ENCODE data around the gene NEK9. TPM values are rescaled to one million over a fixed set of nuclear protein-coding genes. Genes with fewer than 3 reads are reported as not detected.

NEK9 gene
- total RNA-seq, 1 experiment from 2014 or later = 40.7 TPM

- H3K27me3 ChIP-seq (ENCODE audit: control insufficient read depth, insufficient read depth, low read length) = no peaks in the 10 kb centered on the region
- no peaks in the 10 kb centered on the region for H3K4me1 ChIP-seq (ENCODE audit: control insufficient read depth, insufficient read depth, low read length)
- DNase-seq (ENCODE audit: low read depth, low spot score) = no peak
- intact Hi-C loops (cut with micrococcal nuclease; ENCODE audit: unreplicated experiment) = loop anchor here (10.0 kb wide), 1 partner anchor 137 kb away; no protein-coding TSS in a partner anchor
- no peaks in the 10 kb centered on the region for H3K36me3 ChIP-seq (ENCODE audit: control insufficient read depth, insufficient read depth, low read length)
- no peaks in the 10 kb centered on the region for H3K9me3 ChIP-seq (ENCODE audit: control insufficient read depth, insufficient read depth, low read depth, low read length)
- ChIA-PET CTCF (interaction anchor here (0.6 kb wide), 1 partner anchor 18 kb away, joined by 5 read pairs; no protein-coding TSS in a partner anchor), POLR2A (interaction anchor here (0.6 kb wide), 1 partner anchor 39 kb away, joined by 4 read pairs; no protein-coding TSS in a partner anchor)
- no peak overlapping the region for H3K4me3 ChIP-seq (ENCODE audit: low read depth in 2 of 2, low read length in 2 of 2)
- no TSS peak for BruUV-seq (replicated peaks)
- no peak overlapping the region for H3K27ac ChIP-seq (ENCODE audit: low read length)
- in situ Hi-C loops (cut with HindIII; ENCODE audit: low pct_unique_long_range_greater_than_20kb, low sequenced_read_pairs) = no loop called here
- ATAC-seq = no peak
- TF ChIP-seq TCF7L2 (IDR thresholded peaks at IDR 0.05; ENCODE audit: low read depth, low read length) = no peak
- TF ChIP-seq CTCF (IDR thresholded peaks at IDR 0.05) = no peak
- TF ChIP-seq REST (IDR thresholded peaks at IDR 0.05; ENCODE audit: insufficient read depth in 1 of 2, low read depth in 2 of 2, low read length in 1 of 2) = no peak
- TF ChIP-seq POLR2AphosphoS5 (IDR thresholded peaks at IDR 0.05; ENCODE audit: low read depth, low read length) = no peak
- TF ChIP-seq SIN3A (IDR thresholded peaks at IDR 0.05; ENCODE audit: borderline replicate concordance, insufficient read depth, low read depth, low read length) = no peak
Observed at GRCh38 chr14:75081660-75082229, 45.1 kb downstream of the NEK9 start.

GRCh38 chr14:75079521-75079920, 47.3 kb downstream of the NEK9 start:
- no peak for ATAC-seq
- intact Hi-C loops (cut with micrococcal nuclease; ENCODE audit: unreplicated experiment) = no loop called here
- H3K4me1 ChIP-seq (ENCODE audit: control insufficient read depth, insufficient read depth, low read length) = no peaks in the 10 kb centered on the region
- H3K27ac ChIP-seq (ENCODE audit: low read length) = no peak overlapping the region
- no peaks in the 10 kb centered on the region for H3K27me3 ChIP-seq (ENCODE audit: control insufficient read depth, insufficient read depth, low read length)
- DNase-seq (ENCODE audit: low read depth, low spot score) = no peak
- H3K4me3 ChIP-seq (ENCODE audit: low read depth in 2 of 2, low read length in 2 of 2) = no peak overlapping the region
- no peaks in the 10 kb centered on the region for H3K36me3 ChIP-seq (ENCODE audit: control insufficient read depth, insufficient read depth, low read length)
- TF ChIP-seq CTCF (IDR thresholded peaks at IDR 0.05) = no peak
- TF ChIP-seq REST (IDR thresholded peaks at IDR 0.05; ENCODE audit: insufficient read depth in 1 of 2, low read depth in 2 of 2, low read length in 1 of 2) = no peak
- TF ChIP-seq TCF7L2 (IDR thresholded peaks at IDR 0.05; ENCODE audit: low read depth, low read length) = no peak
- no peak for TF ChIP-seq SIN3A (IDR thresholded peaks at IDR 0.05; ENCODE audit: borderline replicate concordance, insufficient read depth, low read depth, low read length)
- no peak for TF ChIP-seq POLR2AphosphoS5 (IDR thresholded peaks at IDR 0.05; ENCODE audit: low read depth, low read length)
- no TSS peak for BruUV-seq (replicated peaks)
- H3K9me3 ChIP-seq (ENCODE audit: control insufficient read depth, insufficient read depth, low read depth, low read length) = no peaks in the 10 kb centered on the region
- CTCF ChIA-PET = no interaction called here
- in situ Hi-C loops (cut with HindIII; ENCODE audit: low pct_unique_long_range_greater_than_20kb, low sequenced_read_pairs) = no loop called here
- POLR2A ChIA-PET = interaction anchor here (0.5 to 0.6 kb wide), 2 partner anchors 64 to 502 kb away, joined by 5 to 14 read pairs; no protein-coding TSS in a partner anchor
